Osteoblast (primary cell): ENCODE measurements around the gene NUDT16L1. TPM values are rescaled to one million over a fixed set of nuclear protein-coding genes. Genes with fewer than 3 reads are reported as not detected.

Experiments used
- DNase-seq: peaks from one replicate; pipeline ENCODE4 v3.0.0; 2011; ENCODE audit warnings: low spot score, mixed read lengths; ENCODE audit not compliant: insufficient read length; ENCODE audit errors: missing footprints
- H2AFZ ChIP-seq: 2 replicates; pipeline ENCODE4 v1.6.0; 2011; ENCODE audit warnings: mild to moderate bottlenecking, low read length
- H3K27ac ChIP-seq: 2 replicates; pipeline ENCODE4 v1.5.1; 2011; ENCODE audit warnings: mild to moderate bottlenecking, low read depth, low read length, moderate library complexity
- H3K27me3 ChIP-seq: 2 replicates; pipeline ENCODE4 v1.6.0; 2012; ENCODE audit warnings: mild to moderate bottlenecking, control low read depth, inconsistent platforms, low read length, moderate library complexity; ENCODE audit not compliant: insufficient read depth
- H3K36me3 ChIP-seq: 2 replicates; pipeline ENCODE4 v1.5.1; 2011; ENCODE audit warnings: mild to moderate bottlenecking, low read length, control low read depth, moderate library complexity; ENCODE audit not compliant: insufficient read depth
- H3K4me1 ChIP-seq: 2 replicates; pipeline ENCODE4 v1.5.1; 2011; ENCODE audit warnings: mild to moderate bottlenecking, low read length, control low read depth, moderate library complexity; ENCODE audit not compliant: insufficient read depth
- H3K4me2 ChIP-seq: 2 replicates; pipeline ENCODE4 v1.6.0; 2011; ENCODE audit warnings: mild to moderate bottlenecking, low read length; ENCODE audit not compliant: insufficient read depth
- H3K4me3 ChIP-seq: fragments of 200-600 bp; sonication (generic); 3 replicates; pipeline ENCODE4 v1.5.1; 2012; ENCODE audit warnings: mild to moderate bottlenecking, low read length, inconsistent platforms; ENCODE audit not compliant: insufficient read depth
- H3K79me2 ChIP-seq: 2 replicates; pipeline ENCODE4 v1.6.0; 2012; ENCODE audit warnings: mild to moderate bottlenecking, low read length, control low read depth, inconsistent platforms; ENCODE audit not compliant: insufficient read depth
- H3K9me3 ChIP-seq: 2 replicates; pipeline ENCODE4 v1.5.1; 2011; ENCODE audit warnings: low read depth, low read length, control low read depth
- H4K20me1 ChIP-seq: 2 replicates; pipeline ENCODE4 v1.6.0; 2012; ENCODE audit warnings: mild to moderate bottlenecking, low read length, control low read depth; ENCODE audit not compliant: insufficient read depth
- CTCF ChIP-seq: IDR thresholded peaks from 2 replicates; pipeline ENCODE4 v1.5.1; 2011; ENCODE audit warnings: mild to moderate bottlenecking, low read depth, low read length, moderate library complexity; ENCODE audit errors: extremely low read depth
- total RNA-seq: library from RNA; depleted of rRNA; stranded (reverse); fragments of >200 nt; gene quantifications from 2 replicates; pipeline ENCODE4 v1.2.3, GENCODE V29; 2012

The NUDT16L1 gene
- total RNA-seq, 1 donor: 18.1 TPM

GRCh38 chr16:4677390-4677789 lies 16.0 kb upstream of the NUDT16L1 start:
- Histone ChIP-seq H3K4me3 (no peak overlapping the region), H3K79me2 (peaks cover 10% of the 10 kb centered on the region), H4K20me1 (no peaks in the 10 kb centered on the region), H3K4me2 (no peak overlapping the region), H3K9me3 (no peaks in the 10 kb centered on the region), H2AFZ (no peak overlapping the region), H3K4me1 (peaks cover 4% of the 10 kb centered on the region), H3K36me3 (peaks cover 30% of the 10 kb centered on the region), H3K27me3 (no peaks in the 10 kb centered on the region), H3K27ac (no peak overlapping the region)
- TF ChIP-seq CTCF: no peak
- DNase-seq: peak; percentile 64

- no peaks in the 10 kb centered on the region for H3K9me3 ChIP-seq
- H3K4me2 ChIP-seq: no peak overlapping the region
- H3K36me3 ChIP-seq: peaks cover 29% of the 10 kb centered on the region
- H2AFZ ChIP-seq: no peak overlapping the region
- no peak overlapping the region for H3K27ac ChIP-seq
- H3K27me3 ChIP-seq: no peaks in the 10 kb centered on the region
- H3K4me1 ChIP-seq: peaks cover 4% of the 10 kb centered on the region
- H3K79me2 ChIP-seq: peaks cover 12% of the 10 kb centered on the region
- H4K20me1 ChIP-seq: no peaks in the 10 kb centered on the region
- DNase-seq: no peak
- no peak for TF ChIP-seq CTCF
- no peak overlapping the region for H3K4me3 ChIP-seq
Measured at GRCh38 chr16:4677994-4678393, 15.4 kb upstream of the NUDT16L1 start.

- H3K27me3 ChIP-seq: no peaks in the 10 kb centered on the region
- peaks cover 4% of the 10 kb centered on the region for H3K4me1 ChIP-seq
- H4K20me1 ChIP-seq: no peaks in the 10 kb centered on the region
Measured at GRCh38 chr16:4678596-4678995, 14.8 kb upstream of the NUDT16L1 start.

More at GRCh38 chr16:4678596-4678995, 14.8 kb upstream of the NUDT16L1 start:
- H3K27ac ChIP-seq: no peak overlapping the region
- H3K4me2 ChIP-seq: no peak overlapping the region
- no peak for DNase-seq
- H3K4me3 ChIP-seq: no peak overlapping the region
- peaks cover 13% of the 10 kb centered on the region for H3K79me2 ChIP-seq
- no peak overlapping the region for H2AFZ ChIP-seq
- H3K36me3 ChIP-seq: peaks cover 29% of the 10 kb centered on the region
- no peak for TF ChIP-seq CTCF
- H3K9me3 ChIP-seq: no peaks in the 10 kb centered on the region
